IMR-90 (cell line): ENCODE data around the gene RPUSD1. TPM values are rescaled to one million over a fixed set of nuclear protein-coding genes. Genes with fewer than 3 reads are reported as not detected.

Experiments used
- ATAC-seq: fragments of 200-7000 bp; cut with Tn5 transposase; 2 replicates; pipeline ENCODE4 v1.9.1; 2020; ENCODE audit warnings: low read depth, mild to moderate bottlenecking, moderate library complexity
- BruUV-seq: library from RNA; stranded (reverse); fragments of 400-500 nt; replicated peaks from 2 replicates; lab custom pipeline; 2021; lab: Mats Ljungman, UMichigan
- CTCF ChIA-PET: fragments of 300-600 bp; formaldehyde crosslinking; extraction: SDS; loops from one replicate; lab custom pipeline; 2021; ENCODE audit warnings: antibody characterized with exemption; lab: Yijun Ruan, JAX
- POLR2A ChIA-PET: fragments of 300-600 bp; sonication (Branson Sonifier 250); formaldehyde crosslinking; loops from one replicate; lab custom pipeline; 2022; ENCODE audit warnings: antibody characterized with exemption; ENCODE audit not compliant: unreplicated experiment; lab: Charles Lee
- DNase-seq: peaks from one replicate; pipeline ENCODE4 v3.0.0; 2013
- H2AFZ ChIP-seq: replicated peaks from 2 replicates; pipeline ENCODE3; 2013; ENCODE audit warnings: low read length, mild to moderate bottlenecking; ENCODE audit not compliant: poor library complexity
- H2AK5ac ChIP-seq: 2 replicates; pipeline ENCODE4 v1.6.1; 2013; ENCODE audit warnings: low read depth, low read length, inconsistent platforms
- H2AK9ac ChIP-seq: replicated peaks from 2 replicates; pipeline ENCODE3; 2013; ENCODE audit warnings: mild to moderate bottlenecking, low read depth, low read length, moderate library complexity; ENCODE audit not compliant: poor library complexity
- H2BK120ac ChIP-seq: 2 replicates; pipeline ENCODE4 v1.6.1; 2013; ENCODE audit warnings: low read depth, low read length, inconsistent platforms
- H2BK15ac ChIP-seq: 3 replicates; pipeline ENCODE4 v1.6.1; 2013; ENCODE audit warnings: low read depth, low read length, inconsistent platforms
- H2BK20ac ChIP-seq: 2 replicates; pipeline ENCODE4 v1.6.1; 2013; ENCODE audit warnings: low read depth, mild to moderate bottlenecking, inconsistent platforms, low read length, moderate library complexity
- H2BK5ac ChIP-seq: 2 replicates; pipeline ENCODE4 v1.6.1; 2013; ENCODE audit warnings: mild to moderate bottlenecking, low read depth, low read length, inconsistent platforms; ENCODE audit not compliant: poor library complexity, severe bottlenecking
- H3K14ac ChIP-seq: replicated peaks from 2 replicates; pipeline ENCODE4 v1.6.1; 2013; ENCODE audit warnings: low read depth, low read length, inconsistent platforms
- H3K18ac ChIP-seq: 2 replicates; pipeline ENCODE4 v1.6.1; 2013; ENCODE audit warnings: low read depth, low read length, control low read depth
- H3K23ac ChIP-seq: 2 replicates; pipeline ENCODE4 v1.6.1; 2013; ENCODE audit warnings: low read depth, low read length, inconsistent platforms
- H3K27ac ChIP-seq: 2 replicates; pipeline ENCODE4 v1.5.1; 2013; ENCODE audit warnings: mild to moderate bottlenecking, control low read depth, low read length; ENCODE audit not compliant: insufficient read depth
- H3K27me3 ChIP-seq: 2 replicates; pipeline ENCODE4 v1.6.1; 2013; ENCODE audit warnings: low read length; ENCODE audit not compliant: control insufficient read depth, insufficient read depth
- H3K36me3 ChIP-seq: 2 replicates; pipeline ENCODE4 v1.6.1; 2013; ENCODE audit warnings: low read length, mixed read lengths; ENCODE audit not compliant: control insufficient read depth, insufficient read depth
- H3K4ac ChIP-seq: 2 replicates; pipeline ENCODE4 v1.6.1; 2013; ENCODE audit warnings: low read depth, low read length, inconsistent platforms
- H3K4me1 ChIP-seq: 2 replicates; pipeline ENCODE4 v1.6.1; 2013; ENCODE audit warnings: low read length, mixed read lengths; ENCODE audit not compliant: control insufficient read depth, insufficient read depth
- H3K4me2 ChIP-seq: 2 replicates; pipeline ENCODE4 v1.6.1; 2013; ENCODE audit warnings: low read depth, mild to moderate bottlenecking, control low read depth, low read length, moderate library complexity
- H3K4me3 ChIP-seq: 2 replicates; pipeline ENCODE4 v1.5.1; 2013; ENCODE audit warnings: low read depth, mild to moderate bottlenecking, control low read depth, low read length, moderate library complexity; ENCODE audit not compliant: insufficient read depth
- H3K56ac ChIP-seq: 2 replicates; pipeline ENCODE4 v1.6.1; 2013; ENCODE audit warnings: low read length, inconsistent platforms; ENCODE audit not compliant: insufficient read depth; ENCODE audit errors: extremely low read depth
- H3K79me1 ChIP-seq, 2 experiments: 2 replicates each; pipeline ENCODE4 v1.6.1; 2013; ENCODE audit warnings: low read length in 2 of 2, inconsistent platforms in 1 of 2, low read depth in 1 of 2
- H3K9ac ChIP-seq: 2 replicates; pipeline ENCODE4 v1.6.1; 2013; ENCODE audit warnings: low read depth, low read length, control low read depth
- H3K9me1 ChIP-seq: 2 replicates; pipeline ENCODE4 v1.6.1; 2013; ENCODE audit warnings: low read length, inconsistent platforms; ENCODE audit not compliant: insufficient read depth
- H3K9me3 ChIP-seq: 2 replicates; pipeline ENCODE4 v1.6.1; 2013; ENCODE audit warnings: low read length; ENCODE audit not compliant: control insufficient read depth, insufficient read depth
- H4K20me1 ChIP-seq: 2 replicates; pipeline ENCODE4 v1.6.1; 2013; ENCODE audit warnings: low read length, inconsistent platforms; ENCODE audit not compliant: insufficient read depth
- H4K5ac ChIP-seq: 2 replicates; pipeline ENCODE4 v1.6.1; 2013; ENCODE audit warnings: mild to moderate bottlenecking, low read depth, low read length, control low read depth
- H4K8ac ChIP-seq, 2 experiments: 2 replicates each; pipeline ENCODE4 v1.6.1; 2013; ENCODE audit warnings: low read depth in 2 of 2, low read length in 2 of 2, control low read depth in 1 of 2, inconsistent platforms in 1 of 2
- H4K91ac ChIP-seq: 2 replicates; pipeline ENCODE4 v1.6.1; 2013; ENCODE audit warnings: low read depth, low read length, inconsistent platforms; ENCODE audit not compliant: insufficient read depth
- POLR2A ChIP-seq: IDR thresholded peaks from 2 replicates; pipeline ENCODE4 v1.6.1; 2012; ENCODE audit warnings: mild to moderate bottlenecking, low read depth, low read length
- RAD21 ChIP-seq: IDR thresholded peaks from 2 replicates; pipeline ENCODE4 v1.6.1; 2012; ENCODE audit warnings: low read length, improper control_type of control experiment
- SMC3 ChIP-seq: fragments of 150-350 bp; IDR thresholded peaks from 2 replicates; pipeline ENCODE4 v1.6.1; 2016; ENCODE audit warnings: low read depth, mild to moderate bottlenecking, antibody characterized with exemption, low read length, moderate library complexity
- WGBS, 2 experiments: methylation state at CpG; one replicate each; pipeline versions ENCODE4 v1.1.5 to v1.1.7; 2013; ENCODE audit warnings: missing lambda C conversion rate in 2 of 2; ENCODE audit not compliant: insufficient read length in 1 of 2; ENCODE audit errors: extremely low coverage in 2 of 2; 5-methylcytosine and 5-hydroxymethylcytosine counted together
- dilution Hi-C: fragments of 300-500 bp; cut with HindIII; formaldehyde crosslinking; loops from one replicate; pipeline ENCODE4 v1.14.3; 2018; ENCODE audit warnings: low sequenced_read_pairs; ENCODE audit not compliant: unreplicated experiment
- in situ Hi-C: fragments of 300-500 bp; cut with MboI; formaldehyde crosslinking; loops from 3 replicates; pipeline ENCODE4 v1.14.3; 2019; ENCODE audit warnings: low sequenced_read_pairs, inconsistent platforms, mixed read lengths
- intact Hi-C: fragments of 100-400 bp; cut with micrococcal nuclease; formaldehyde crosslinking; loops from 2 replicates; pipeline ENCODE4 v1.10.0; 2022
- polyA plus RNA-seq, 3 experiments: library from polyadenylated mRNA; depleted of rRNA; stranded (reverse); fragments of >200 nt; gene quantifications; 2 replicates each; pipeline ENCODE4 v1.2.3, GENCODE V29; 2012; ENCODE audit warnings: low replicate concordance in 1 of 3
- total RNA-seq: library from RNA; depleted of rRNA; stranded (reverse); fragments of >200 nt; gene quantifications from 2 replicates; pipeline ENCODE4 v1.2.3, GENCODE V29; 2012
- TF ChIP-seq, protein P1 (sequence below): fragments of 150-350 bp; IDR thresholded peaks from 2 replicates; pipeline ENCODE4 v1.6.1; 2017; ENCODE audit warnings: mild to moderate bottlenecking, antibody characterized with exemption, low read length, low read depth
- TF ChIP-seq, protein P2 (sequence below): conservative IDR thresholded peaks from 2 replicates; pipeline ENCODE4 v1.5.1; 2012; ENCODE audit warnings: mild to moderate bottlenecking, low read depth, low read length, improper control_type of control experiment
- TF ChIP-seq, protein P3 (sequence below): fragments of 150-350 bp; IDR thresholded peaks from 2 replicates; pipeline ENCODE4 v1.6.1; 2016; ENCODE audit warnings: low read depth, mild to moderate bottlenecking, low read length, moderate library complexity, borderline replicate concordance

RPUSD1 gene
- total and polyA plus RNA-seq, 2 of the 4 experiments (the other 2 are of a cell fraction), result 13.1 to 32.3 TPM

DNA sequence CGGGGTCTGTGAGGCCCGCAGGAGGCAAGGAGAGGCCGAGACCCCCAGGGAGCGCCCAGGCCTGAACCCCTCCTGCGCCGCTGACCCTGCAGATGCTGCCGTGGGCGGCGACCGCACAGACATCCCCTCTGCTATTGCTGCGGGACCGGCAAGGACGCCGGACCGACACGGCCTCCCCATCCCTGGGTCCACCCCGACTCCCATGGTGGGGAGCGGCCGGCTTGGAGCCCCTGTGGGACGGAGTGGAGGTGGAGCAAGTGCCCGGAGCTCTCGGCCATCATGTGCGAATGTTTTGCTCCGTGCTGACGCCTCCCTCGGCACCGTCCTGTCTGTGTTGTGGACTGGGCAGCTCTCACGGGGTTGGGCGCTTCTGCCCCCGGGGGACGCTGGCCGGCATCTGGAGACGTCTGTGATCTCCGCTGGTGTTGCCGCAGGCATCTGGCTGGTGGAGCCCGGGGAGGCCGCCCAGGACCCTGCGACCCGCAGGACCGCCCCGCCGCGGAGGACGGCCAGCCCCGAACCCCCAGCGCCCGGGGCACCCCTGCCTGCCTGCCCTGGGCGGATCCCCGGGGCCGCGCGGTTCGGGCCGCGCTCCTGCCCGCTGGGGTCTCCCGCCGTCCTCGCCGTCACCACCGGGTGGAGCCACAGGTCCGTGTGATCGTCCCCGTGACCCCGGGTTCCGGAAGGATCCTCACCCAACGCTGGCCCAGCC is 25.2 kb upstream of the RPUSD1 start:
- no peaks in the 10 kb centered on the region for H3K36me3 ChIP-seq
- CTCF ChIA-PET, result interaction anchor here (0.6 kb wide), 1 partner anchor 361 kb away, joined by 3 read pairs; no protein-coding TSS in a partner anchor
- dilution Hi-C loops (no loop called here), in situ Hi-C loops (loop anchor here (5.0 to 25.0 kb wide), 2 partner anchors 239 to 399 kb away; no protein-coding TSS in a partner anchor), intact Hi-C loops (loop anchor here (1.0 kb wide), 1 partner anchor 242 kb away; no protein-coding TSS in a partner anchor)
- 0 out of 2 replicates have a peak, but pooled peaks cover 3% of the 10 kb centered on the region for H3K9me1 ChIP-seq
- WGBS, 2 experiments, result 6% methylated on average over 37 of the region's 67 CpGs; no CpG with 5 or more reads in 1 of the 2 experiments
- no peak overlapping the region for H4K91ac ChIP-seq
- peaks cover 2 to 6% of the 10 kb centered on the region in 2 experiments; a peak in 3 of 4 replicates for H3K79me1 ChIP-seq
- no peaks in the 10 kb centered on the region for H4K20me1 ChIP-seq
- no peak overlapping the region for H4K5ac ChIP-seq
- peak overlapping the region in 1 of 2 experiments; percentile 26; a peak in 1 of 4 replicates for H4K8ac ChIP-seq
- no peak overlapping the region for H2AK5ac ChIP-seq
- H3K14ac ChIP-seq, result no peak overlapping the region
- no TSS peak for BruUV-seq
- ATAC-seq (peak; percentile 82), DNase-seq (peak; percentile 8)
- no peak overlapping the region for H3K18ac ChIP-seq
- no peak overlapping the region for H2BK5ac ChIP-seq
- peaks cover 15% of the 10 kb centered on the region for H3K27me3 ChIP-seq
- peaks cover 4% of the 10 kb centered on the region; the same call in 1 of the 2 replicates for H3K4me1 ChIP-seq
- H3K4ac ChIP-seq, result no peak overlapping the region
- H3K4me2 ChIP-seq, result peak overlapping the region; percentile 66
- H3K9me3 ChIP-seq, result no peaks in the 10 kb centered on the region; the same call in none of the 2 replicates
- H3K4me3 ChIP-seq, result no peak overlapping the region
- no peak overlapping the region for H2BK120ac ChIP-seq
- H2BK20ac ChIP-seq, result no peak overlapping the region
- H3K27ac ChIP-seq, result no peak overlapping the region
- H2AFZ ChIP-seq, result peak overlapping the region; percentile 71
- H3K9ac ChIP-seq, result peak overlapping the region; percentile 44; the same call in 1 of the 2 replicates
- POLR2A ChIA-PET, result no interaction called here
- H2BK15ac ChIP-seq, result no peak overlapping the region
- peak; percentile 76 for TF ChIP-seq SMC3
- TF ChIP-seq, protein P1, sequence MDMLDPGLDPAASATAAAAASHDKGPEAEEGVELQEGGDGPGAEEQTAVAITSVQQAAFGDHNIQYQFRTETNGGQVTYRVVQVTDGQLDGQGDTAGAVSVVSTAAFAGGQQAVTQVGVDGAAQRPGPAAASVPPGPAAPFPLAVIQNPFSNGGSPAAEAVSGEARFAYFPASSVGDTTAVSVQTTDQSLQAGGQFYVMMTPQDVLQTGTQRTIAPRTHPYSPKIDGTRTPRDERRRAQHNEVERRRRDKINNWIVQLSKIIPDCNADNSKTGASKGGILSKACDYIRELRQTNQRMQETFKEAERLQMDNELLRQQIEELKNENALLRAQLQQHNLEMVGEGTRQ, result peak; percentile 12; the same call in 1 of the 2 replicates
- TF ChIP-seq POLR2A, result no peak
- TF ChIP-seq, protein P2, sequence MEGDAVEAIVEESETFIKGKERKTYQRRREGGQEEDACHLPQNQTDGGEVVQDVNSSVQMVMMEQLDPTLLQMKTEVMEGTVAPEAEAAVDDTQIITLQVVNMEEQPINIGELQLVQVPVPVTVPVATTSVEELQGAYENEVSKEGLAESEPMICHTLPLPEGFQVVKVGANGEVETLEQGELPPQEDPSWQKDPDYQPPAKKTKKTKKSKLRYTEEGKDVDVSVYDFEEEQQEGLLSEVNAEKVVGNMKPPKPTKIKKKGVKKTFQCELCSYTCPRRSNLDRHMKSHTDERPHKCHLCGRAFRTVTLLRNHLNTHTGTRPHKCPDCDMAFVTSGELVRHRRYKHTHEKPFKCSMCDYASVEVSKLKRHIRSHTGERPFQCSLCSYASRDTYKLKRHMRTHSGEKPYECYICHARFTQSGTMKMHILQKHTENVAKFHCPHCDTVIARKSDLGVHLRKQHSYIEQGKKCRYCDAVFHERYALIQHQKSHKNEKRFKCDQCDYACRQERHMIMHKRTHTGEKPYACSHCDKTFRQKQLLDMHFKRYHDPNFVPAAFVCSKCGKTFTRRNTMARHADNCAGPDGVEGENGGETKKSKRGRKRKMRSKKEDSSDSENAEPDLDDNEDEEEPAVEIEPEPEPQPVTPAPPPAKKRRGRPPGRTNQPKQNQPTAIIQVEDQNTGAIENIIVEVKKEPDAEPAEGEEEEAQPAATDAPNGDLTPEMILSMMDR, result peak; percentile 72
- TF ChIP-seq RAD21, result peak; percentile 82
- TF ChIP-seq, protein P3, sequence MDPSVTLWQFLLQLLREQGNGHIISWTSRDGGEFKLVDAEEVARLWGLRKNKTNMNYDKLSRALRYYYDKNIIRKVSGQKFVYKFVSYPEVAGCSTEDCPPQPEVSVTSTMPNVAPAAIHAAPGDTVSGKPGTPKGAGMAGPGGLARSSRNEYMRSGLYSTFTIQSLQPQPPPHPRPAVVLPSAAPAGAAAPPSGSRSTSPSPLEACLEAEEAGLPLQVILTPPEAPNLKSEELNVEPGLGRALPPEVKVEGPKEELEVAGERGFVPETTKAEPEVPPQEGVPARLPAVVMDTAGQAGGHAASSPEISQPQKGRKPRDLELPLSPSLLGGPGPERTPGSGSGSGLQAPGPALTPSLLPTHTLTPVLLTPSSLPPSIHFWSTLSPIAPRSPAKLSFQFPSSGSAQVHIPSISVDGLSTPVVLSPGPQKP, result no peak
- H2AK9ac ChIP-seq, result peak overlapping the region; percentile 67
- H3K56ac ChIP-seq, result no peak overlapping the region
- H3K23ac ChIP-seq, result no peak overlapping the region
